SU-DHL-6 (cell line): ENCODE data around the gene SPRR1A.

ENCODE experiments used
- EZH2phosphoT487 ChIP-seq: fragments of 200-600 bp; sonication (generic), shearing (Covaris generic); conservative IDR thresholded peaks from 2 replicates; pipeline ENCODE4 v1.6.1; 2018; ENCODE audit warnings: mild to moderate bottlenecking, antibody characterized with exemption, low read length, moderate library complexity, mixed read lengths
- TF ChIP-seq, protein P1 (sequence below): fragments of 200-600 bp; sonication (generic); IDR thresholded peaks from one replicate; pipeline ENCODE4 v1.5.1; 2017; ENCODE audit warnings: antibody characterized with exemption, mild to moderate bottlenecking, low read length, moderate library complexity; ENCODE audit not compliant: insufficient read depth, poor library complexity, severe bottlenecking

DNA sequence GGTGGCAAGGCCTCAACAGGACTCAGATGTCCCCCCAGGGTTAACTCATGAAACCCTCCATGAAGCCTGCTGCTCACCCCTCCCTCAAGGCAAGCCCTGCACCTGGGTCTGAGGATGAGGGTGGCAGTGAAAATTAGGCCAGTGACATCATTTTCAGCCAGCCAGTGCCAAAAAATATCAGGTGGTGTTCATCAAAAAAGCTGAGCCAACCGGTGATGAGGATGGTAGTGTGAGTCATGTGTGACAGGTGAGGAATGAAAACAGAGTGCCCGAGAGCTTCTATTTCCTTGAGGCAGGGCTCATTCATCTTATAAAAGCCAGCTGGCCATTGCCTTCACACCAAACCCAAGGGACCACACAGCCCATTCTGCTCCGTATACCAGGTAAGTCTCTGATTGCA is at the start of gene SPRR1A:
- TF ChIP-seq, protein P1, sequence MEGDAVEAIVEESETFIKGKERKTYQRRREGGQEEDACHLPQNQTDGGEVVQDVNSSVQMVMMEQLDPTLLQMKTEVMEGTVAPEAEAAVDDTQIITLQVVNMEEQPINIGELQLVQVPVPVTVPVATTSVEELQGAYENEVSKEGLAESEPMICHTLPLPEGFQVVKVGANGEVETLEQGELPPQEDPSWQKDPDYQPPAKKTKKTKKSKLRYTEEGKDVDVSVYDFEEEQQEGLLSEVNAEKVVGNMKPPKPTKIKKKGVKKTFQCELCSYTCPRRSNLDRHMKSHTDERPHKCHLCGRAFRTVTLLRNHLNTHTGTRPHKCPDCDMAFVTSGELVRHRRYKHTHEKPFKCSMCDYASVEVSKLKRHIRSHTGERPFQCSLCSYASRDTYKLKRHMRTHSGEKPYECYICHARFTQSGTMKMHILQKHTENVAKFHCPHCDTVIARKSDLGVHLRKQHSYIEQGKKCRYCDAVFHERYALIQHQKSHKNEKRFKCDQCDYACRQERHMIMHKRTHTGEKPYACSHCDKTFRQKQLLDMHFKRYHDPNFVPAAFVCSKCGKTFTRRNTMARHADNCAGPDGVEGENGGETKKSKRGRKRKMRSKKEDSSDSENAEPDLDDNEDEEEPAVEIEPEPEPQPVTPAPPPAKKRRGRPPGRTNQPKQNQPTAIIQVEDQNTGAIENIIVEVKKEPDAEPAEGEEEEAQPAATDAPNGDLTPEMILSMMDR: no peak
- TF ChIP-seq EZH2phosphoT487: no peak
